SK-N-DZ (cell line): ENCODE measurements around the gene PAXX. TPM values are rescaled to one million over a fixed set of nuclear protein-coding genes. Genes with fewer than 3 reads are reported as not detected.

Experiments used
- DNase-seq: peaks from one replicate; pipeline ENCODE4 v3.0.0-alpha.2; 2015; ENCODE audit warnings: low spot score
- polyA plus RNA-seq, 2 experiments: library from polyadenylated mRNA; depleted of rRNA; stranded (reverse); fragments of >200 nt; gene quantifications; 2 replicates each; pipeline ENCODE4 v1.2.3, GENCODE V29; 2014

PAXX gene, protein sequence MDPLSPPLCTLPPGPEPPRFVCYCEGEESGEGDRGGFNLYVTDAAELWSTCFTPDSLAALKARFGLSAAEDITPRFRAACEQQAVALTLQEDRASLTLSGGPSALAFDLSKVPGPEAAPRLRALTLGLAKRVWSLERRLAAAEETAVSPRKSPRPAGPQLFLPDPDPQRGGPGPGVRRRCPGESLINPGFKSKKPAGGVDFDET
- 126 and 129 TPM in 2 replicates for polyA plus RNA-seq (2014; cell fraction: cytosol; rRNA removed)
- polyA plus RNA-seq (2014; cell fraction: nucleus; rRNA removed), result 511 and 534 TPM in 2 replicates

DNA sequence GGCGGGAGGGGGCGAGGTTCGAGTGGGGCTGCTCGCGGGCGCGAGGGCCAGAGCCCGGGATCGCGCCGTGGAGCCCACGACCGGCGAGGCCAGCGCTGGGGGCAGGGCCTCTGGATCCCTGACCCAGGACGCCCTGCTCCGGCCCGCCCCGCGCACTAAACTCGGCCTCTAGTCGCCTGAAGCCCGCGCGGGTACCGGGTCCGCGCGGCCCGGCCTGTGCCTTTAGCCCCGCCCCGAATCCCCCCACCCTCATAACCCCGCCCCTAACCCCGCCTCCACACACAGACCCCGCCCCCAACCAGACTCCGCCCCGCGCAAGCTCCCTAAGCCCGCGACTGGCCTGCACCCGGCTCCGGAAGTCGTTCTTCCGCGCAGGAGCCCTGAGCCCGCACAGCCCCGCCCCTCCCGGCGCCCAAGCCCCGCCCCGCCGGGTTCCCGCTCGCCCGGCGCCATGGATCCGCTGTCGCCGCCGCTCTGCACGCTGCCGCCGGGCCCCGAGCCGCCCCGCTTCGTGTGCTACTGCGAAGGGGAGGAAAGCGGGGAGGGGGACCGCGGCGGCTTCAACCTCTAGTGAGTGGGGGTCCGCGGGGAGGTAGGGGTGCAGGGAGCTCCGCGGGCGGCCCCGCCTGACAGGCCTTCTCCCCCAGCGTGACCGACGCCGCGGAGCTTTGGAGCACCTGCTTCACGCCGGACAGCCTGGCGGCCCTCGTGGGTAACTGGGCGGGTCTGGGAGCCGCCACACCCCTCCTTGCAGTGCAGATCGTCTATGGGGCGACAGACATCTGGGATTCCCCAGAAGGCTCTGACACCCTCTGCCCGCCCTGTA is at the start of gene PAXX:
Gene PAXX, plus strand, starts transcription at position 430 of the 826 bp plus-strand sequence. Its CDS starts 22 bp downstream, at position 452.
- DNase-seq, result peak; percentile 85

DNA sequence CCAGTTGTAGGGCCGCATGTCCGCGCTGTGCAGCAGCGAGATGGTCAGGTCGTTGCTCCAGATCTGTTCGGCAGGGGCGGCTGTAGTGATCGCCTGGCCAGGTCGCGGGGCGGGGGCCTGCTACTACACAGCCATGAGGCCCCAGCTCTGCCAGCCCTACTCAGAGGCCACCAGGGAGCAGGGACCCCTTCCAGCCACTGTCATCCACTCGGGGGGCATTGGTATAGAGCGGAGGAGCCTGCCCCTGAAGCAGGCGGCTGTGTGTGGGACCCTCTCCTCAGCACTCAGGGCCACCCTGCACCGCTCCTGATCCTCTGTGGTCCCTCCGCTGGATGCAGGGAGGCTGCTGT is 49.4 kb upstream of the PAXX start:
- DNase-seq, result no peak

DNA sequence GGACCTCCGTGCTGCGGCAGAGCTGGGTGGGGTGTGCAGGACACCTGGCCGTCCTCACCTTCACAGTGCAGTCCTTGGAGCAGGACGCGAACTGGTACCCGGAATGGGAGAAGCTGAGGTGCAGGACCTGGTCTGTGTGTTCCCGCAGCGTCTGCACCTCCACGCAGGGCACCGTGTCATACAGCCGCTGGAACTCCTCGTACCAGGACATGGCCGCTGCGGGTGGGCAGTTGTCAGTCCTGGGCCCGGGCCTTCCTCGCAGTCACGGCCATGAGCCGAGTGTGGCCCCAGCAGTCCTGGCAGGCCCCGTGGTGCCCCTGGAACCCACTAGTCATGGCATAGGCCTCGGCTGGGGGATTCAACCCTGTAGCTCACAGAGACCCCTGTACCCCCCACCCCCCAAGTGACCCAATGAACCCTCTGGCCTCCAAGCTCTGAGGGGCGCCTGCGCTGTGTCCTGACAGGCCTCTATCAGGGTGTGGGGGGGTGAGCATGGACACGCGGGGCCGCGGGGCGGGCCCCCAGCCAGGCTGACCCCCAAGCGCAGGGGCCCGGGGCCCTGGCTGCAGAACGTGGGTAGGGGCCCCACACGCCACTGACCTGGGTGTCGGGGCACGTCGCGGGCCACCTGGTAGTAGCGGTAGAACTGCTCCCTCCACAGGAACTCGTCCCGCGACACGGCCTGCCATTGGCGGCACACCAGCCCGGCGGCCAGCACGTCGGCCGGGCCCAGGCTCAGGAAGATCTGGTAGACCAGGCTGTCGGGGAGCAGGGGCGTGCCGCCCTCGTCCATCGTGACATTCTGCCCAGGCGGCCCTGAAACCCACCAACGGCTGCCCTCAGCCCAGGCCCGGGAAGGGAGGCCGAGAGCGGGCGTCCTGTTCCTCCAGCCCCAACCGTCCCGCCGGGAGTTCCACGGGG is 48.7 kb upstream of the PAXX start:
- no peak for DNase-seq

DNA sequence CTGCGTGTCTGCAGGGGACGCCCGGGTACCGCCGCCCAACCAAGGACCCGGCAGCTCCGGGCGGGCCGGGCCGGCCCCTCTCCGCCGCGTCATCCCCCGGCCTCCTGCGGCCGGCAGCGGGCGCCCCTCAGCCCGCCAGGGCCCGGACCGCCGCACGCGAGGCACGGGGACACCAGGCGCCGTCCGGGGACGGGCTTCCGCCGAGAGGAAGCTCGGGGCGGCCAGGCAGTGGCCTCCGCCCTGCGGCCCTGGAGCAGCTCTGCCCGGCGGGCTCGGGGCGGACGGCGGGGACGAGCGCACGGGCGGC is 48.1 kb upstream of the PAXX start:
- DNase-seq, result no peak

DNA sequence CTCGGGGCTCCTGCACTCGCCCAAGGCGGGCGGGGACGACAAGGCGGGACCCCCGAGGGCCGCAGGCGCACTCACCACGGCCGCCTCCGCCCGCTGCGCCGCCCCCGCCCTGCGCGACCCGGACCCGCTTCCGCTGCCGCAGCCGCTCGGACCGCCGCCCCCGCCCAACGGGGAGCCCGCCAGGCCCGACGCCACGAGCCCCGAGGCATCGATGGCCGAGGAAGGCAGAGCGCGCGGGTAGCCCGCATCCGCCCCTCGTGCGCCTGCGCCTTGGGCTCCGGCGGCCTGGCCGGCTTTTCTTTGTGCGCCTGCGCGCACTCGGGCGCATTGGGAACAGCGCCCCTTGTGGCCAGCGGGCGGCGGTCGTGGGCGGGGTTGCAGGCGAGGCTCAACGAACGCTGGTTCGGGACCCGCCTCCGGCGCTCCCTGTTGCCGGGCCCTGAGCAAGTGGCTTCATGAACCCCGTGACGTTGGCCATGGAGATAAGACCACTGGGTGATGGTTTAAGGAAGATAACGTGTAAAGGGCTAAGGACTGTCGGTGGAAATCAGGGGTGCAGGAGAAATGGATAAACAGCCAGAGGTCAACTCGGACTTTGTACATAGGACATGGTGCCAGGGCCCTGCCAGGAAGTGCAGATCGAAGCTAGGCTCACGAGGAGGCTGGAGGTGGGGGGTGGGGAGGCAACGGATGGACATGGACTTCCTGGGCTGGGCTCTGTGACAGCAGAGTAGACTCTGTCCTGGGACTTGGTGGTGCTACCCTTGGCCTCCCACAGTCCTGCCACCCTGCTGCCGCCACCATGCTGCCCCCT is 47.5 kb upstream of the PAXX start, which contains the start of the genes C8G and FBXW5:
Gene C8G, plus strand, starts transcription at position 725 of the 814 bp plus-strand sequence. Its CDS starts 78 bp downstream, at position 803.
Gene FBXW5, minus strand, starts transcription at position 220 of the 814 bp plus-strand sequence. CDS start 655 bp downstream, outside the sequence.
- peak; percentile 90 for DNase-seq

DNA sequence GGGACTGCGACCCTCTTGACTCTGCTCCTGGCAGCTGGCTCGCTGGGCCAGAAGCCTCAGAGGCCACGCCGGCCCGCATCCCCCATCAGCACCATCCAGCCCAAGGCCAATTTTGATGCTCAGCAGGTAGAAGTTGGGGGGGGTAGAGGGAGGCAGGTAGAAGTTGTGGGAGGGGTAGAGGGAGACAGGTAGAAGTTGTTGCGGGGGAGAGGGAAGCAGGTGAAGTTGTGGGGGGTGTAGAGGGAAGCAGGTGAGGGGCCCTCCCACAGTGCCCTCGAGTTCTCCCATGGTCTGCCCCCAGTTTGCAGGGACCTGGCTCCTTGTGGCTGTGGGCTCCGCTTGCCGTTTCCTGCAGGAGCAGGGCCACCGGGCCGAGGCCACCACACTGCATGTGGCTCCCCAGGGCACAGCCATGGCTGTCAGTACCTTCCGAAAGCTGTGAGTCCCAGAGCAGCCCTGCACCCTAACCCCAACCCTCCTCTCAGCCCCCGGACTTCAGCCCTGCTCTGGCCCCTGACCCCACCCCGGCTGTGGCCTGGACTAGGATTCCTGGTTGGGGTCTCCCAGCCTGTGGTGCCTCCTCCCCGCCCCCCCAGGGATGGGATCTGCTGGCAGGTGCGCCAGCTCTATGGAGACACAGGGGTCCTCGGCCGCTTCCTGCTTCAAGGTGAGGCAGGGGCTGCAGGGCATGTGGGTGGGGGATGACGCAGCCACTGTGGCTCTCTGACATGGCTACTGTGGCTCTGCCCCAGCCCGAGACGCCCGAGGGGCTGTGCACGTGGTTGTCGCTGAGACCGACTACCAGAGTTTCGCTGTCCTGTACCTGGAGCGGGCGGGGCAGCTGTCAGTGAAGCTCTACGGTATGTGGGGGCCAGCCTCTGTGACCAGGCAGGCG is 46.6 kb upstream of the PAXX start:
- DNase-seq, result no peak

DNA sequence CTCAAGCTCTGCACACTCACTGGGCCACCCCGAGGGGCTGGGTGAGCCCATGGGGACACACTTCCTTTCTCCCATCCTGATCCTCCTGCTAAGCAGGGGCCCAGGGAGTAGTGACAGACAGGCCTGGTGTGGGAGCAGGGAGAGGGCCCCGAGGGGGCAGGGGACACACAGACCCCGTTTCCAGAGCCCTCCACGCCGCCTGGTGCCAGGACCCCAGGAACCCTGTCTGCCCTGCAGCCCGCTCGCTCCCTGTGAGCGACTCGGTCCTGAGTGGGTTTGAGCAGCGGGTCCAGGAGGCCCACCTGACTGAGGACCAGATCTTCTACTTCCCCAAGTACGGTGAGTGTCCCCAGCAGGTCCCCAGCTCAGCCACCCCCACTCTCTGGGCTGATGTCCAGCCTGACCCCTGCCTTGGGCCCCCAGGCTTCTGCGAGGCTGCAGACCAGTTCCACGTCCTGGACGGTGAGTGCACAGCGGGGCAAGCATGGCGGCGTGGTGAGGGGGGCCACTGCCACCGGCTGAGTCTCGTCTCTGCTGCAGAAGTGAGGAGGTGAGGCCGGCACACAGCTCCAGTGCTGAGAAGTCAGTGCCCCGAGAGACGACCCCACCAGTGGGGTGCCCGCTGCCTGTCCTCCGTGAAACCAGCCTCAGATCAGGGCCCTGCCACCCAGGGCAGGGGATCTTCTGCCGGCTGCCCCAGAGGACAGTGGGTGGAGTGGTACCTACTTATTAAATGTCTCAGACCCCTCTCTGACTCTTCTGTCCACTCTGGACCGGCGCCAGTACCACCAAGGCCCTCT is 45.8 kb upstream of the PAXX start:
- DNase-seq, result no peak

DNA sequence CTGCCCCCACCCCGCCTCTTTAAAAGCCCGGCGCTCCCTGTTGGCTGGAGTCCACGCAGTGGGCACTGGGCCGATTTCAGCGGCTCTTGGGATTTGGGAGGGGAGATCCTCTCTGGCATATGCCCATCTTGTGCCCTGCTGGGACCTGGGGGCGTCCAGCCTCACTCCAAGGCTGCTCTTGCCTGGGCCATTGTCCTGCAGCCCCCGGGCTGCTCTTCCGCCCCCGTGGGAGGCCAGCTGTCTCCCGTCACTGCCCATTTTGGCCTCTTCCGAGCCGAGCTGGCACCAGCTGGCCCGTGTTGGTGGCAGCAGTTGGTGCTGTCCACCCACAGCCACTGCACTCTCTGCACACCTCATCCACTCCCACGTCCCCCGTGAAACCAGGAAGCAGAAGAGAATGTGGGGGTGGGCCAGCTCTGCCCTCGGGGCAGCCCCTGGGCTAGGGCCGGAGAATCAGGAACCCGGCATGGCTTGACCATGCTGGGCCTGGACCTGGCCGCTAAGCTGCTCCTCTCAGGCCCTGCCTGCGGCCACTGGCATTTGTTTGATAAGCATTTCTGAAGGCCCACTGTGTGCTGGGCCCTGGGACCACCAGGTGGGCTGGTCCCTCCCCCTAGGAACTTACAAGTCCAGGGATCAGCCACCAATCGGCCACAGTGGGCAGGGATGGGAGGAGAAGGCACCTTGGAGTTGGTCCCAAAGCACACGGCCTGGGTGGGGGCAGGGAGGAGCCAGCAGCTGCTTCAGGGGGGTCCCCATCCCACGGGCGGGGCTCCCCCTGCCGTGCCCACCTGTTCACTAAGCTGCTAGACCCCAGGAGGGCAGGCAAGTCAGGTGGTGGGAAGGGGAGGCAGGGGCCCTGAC is 45.0 kb upstream of the PAXX start:
- DNase-seq, result no peak

DNA sequence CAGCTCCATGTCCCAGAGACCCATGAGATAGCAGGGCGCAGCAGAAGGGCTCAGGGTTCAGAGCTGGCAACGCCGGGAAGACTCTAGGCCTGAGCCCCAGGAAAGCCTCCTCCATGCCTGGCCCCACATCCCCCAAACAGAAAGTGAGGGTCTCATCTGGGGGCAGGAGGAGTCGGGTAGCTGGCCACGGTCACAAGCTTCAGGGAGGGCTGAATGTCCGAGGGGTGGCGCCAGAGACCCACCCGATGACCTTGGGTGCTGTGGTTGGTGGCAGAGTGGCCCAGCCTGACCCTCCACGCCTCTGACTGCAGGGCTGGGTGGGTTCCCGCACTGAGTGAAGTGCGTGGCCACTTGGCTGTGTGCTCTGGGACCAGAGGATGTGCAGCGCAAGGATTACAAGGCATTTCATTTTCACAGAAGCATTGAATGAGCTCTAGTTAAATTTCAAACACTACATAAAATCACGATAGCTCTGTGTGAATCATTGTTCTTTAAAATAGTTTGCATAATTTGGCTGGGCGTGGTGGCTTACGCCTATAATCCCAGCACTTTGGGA is 44.2 kb upstream of the PAXX start:
- peak; percentile 71 for DNase-seq

DNA sequence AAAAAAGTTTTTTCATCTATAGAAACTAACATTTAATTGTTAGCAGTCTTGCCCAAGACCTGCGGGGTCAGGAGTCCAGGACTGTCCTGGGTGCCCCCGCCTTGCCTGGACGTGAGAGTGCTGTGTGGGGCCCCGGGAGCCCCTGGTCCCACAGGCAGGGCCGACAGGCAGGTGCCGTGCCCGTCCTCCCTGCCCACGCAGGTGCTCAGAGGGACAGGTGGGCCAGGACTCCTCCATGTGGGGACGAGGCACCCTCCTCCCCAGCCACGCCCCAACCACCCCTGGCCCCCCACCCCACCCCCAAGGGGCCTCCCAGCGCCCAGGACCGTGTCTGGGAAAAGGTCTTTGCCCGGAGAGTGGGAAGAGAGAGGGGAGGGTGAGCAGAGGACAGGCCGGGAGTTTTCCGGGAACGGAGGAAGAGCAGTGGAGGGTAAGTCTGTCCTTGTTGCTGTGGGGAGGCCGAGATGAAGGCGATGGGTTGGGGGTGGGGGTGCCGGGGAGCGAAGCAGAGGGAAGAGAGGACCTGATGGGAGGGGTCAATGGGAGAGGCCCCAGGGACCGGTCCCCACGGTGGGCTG is 42.9 kb upstream of the PAXX start:
- DNase-seq, result no peak

DNA sequence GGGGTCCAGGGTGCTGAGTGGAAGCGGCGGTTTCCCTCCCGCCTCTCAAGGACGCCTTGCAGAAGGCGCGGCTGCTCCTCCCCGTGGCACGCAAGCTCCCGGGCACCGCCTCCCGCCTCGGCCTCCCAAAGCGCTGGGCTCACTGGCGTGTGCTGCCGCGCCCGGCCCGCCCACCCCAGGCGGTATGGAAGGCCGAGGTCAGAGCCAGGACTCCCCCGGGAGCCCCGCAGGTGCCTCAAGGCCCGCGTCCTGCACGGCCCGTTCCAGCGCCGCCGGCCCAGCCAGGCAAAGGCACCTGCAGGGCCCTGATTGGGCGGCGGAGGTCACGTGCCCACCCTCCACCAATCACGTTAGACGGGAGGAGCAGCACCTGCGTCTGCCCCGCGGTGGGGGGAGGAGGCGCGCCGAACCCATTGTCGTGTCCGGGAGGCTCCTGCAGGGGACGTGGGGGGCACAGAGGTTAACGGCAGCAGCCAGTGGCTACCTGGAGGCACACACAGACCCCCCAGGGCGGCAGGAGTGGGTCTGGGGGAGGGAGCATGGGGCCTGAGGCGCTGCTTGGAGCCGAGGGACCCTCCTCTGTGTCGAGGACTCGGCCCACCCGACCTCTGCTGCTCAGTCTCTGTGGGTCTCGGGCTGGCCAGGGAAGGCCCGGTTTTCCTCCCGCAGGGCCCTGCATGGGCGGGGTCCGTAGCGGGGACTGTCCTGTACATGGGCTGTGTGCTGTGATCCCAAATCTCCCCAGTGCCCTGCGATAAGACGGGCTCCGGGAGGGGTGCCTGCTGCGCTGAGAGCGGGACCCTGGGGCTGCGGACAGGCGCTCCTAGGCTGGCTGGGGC is 42.2 kb upstream of the PAXX start:
- peak; percentile 93 for DNase-seq

DNA sequence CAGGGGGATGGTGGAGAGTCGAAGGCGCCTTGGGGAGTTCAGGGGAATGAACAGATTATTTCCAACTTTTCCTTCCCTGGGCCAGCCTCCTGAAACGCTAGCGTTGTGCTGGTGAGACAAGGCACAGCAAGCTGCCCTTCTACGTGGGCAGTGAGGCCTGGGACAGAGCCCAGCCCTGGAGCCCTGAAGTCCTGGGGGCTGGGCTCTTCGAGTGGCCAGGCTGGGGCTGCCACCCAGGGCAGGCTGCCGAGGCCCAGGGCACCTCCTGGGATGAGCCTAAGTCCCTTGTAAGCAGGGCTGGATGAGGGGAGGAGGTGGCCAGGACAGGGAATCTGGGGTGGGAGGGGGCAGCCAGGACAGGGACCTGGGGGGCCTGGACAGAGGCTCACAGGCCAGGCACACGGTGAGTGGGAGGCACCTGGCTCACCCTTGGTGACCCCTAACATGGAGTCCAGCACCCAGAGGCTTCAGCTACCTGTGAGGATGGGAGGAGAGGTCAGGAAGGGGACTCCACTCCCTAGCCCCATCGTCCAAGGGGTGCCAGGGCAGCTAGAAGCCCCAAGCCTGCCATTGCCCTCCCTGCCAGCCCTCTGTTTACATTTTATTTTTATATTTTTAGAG is 41.5 kb upstream of the PAXX start:
- no peak for DNase-seq

DNA sequence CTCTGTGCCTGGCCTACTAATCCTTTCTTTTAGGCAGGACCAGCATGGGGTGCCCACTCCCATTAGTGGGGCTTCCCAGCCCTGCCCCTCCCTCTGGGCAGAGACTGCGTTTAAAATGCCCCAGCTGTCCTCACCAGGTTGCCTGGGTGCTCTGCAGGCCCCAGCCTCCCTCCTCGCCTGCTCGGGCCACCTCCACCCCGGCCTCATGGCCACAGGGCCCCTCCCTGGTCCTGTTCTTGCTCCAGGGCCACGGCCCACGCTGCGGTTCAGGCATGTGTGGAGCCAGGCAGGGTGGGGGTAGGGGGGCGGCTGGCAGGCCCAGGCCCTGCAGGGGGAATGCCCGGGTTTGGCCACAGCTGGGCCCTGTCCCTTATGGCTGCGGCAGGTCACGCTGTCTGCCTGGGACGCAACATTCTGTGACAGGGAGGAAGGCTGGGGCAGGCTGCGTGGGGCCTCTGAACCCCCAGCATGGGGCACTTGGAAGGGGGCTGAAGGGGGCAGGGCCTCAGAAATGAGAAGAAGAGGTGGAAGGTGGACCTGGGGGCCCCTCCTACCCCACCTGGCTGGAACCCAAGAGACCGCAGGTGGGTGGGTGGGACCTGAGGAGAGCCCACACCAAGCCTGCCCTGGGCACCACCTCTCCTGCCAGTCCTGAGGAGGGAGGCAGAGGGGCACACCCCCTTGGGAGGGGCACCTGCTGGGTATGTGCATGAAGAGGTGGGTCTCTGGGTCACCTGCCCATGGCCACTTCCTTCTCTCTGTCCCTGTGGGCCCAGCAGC is 40.5 kb upstream of the PAXX start, which contains the start of gene LCN12:
Gene LCN12, plus strand, starts transcription at position 733 of the 780 bp plus-strand sequence. CDS start 55 bp downstream, outside the sequence.
- DNase-seq, result no peak

DNA sequence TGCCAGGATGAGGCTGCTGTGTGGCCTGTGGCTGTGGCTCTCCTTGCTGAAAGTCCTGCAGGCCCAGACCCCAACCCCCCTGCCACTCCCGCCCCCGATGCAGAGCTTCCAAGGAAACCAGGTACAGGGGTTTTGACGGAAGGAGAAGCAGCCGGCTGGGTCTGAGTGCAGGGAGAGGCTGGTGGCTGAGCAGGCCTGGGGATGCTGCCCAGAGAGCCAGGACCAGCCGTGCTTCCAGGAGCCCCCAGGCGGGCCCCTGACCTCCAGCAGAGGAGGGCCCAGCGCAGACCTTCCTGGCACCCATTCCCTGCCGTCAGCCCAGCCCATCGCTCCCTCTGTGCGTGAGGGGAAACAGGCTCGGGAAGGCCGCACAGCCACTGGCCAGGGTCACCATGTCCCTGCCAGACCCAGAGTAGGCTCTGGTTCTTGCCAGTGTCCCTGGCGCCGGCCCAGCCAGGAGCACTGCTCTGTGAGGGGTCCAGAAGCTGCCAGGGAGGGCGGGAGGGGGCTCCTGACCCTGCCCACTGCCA is 39.8 kb upstream of the PAXX start:
- DNase-seq, result no peak
